Measurements from ENCODE around the gene TIMM50. TPM values are rescaled to one million over a fixed set of nuclear protein-coding genes. Genes with fewer than 3 reads are reported as not detected.

TIMM50 gene
- total RNA-seq, 1 donor from 2014 or later = 82.2 TPM

GRCh38 chr19:39506598-39506943 is 25.9 kb downstream of the TIMM50 start:
- no peak overlapping the region for H3K27ac Mint-ChIP-seq

DNA sequence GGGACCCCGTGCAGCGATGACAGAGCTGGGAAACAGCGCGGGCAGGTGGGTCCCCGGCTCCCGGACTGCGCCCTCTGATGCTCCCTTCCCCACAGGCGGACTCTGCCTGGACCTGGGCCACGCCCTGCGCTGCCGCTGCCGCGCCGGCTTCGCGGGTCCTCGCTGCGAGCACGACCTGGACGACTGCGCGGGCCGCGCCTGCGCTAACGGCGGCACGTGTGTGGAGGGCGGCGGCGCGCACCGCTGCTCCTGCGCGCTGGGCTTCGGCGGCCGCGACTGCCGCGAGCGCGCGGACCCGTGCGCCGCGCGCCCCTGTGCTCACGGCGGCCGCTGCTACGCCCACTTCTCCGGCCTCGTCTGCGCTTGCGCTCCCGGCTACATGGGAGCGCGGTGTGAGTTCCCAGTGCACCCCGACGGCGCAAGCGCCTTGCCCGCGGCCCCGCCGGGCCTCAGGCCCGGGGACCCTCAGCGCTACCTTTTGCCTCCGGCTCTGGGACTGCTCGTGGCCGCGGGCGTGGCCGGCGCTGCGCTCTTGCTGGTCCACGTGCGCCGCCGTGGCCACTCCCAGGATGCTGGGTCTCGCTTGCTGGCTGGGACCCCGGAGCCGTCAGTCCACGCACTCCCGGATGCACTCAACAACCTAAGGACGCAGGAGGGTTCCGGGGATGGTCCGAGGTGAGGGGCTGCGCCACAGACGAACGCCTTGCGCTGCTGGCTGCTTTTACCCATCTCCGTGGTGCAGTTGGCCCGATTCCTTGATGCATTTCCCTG is 26.5 kb downstream of the TIMM50 start:
- Mint-ChIP-seq H3K27me3 (peaks cover 68% of the 10 kb centered on the region), H3K4me3 (peak overlapping the region; percentile 81), H3K36me3 (no peaks in the 10 kb centered on the region), H3K4me1 (ENCODE audit: unreplicated experiment) (no peaks in the 10 kb centered on the region), H3K9me3 (no peaks in the 10 kb centered on the region), H3K27ac (no peak overlapping the region)
- DNase-seq (ENCODE audit: extremely low spot score, unreplicated experiment) = peak; percentile 78
- TF ChIP-seq, protein P1, sequence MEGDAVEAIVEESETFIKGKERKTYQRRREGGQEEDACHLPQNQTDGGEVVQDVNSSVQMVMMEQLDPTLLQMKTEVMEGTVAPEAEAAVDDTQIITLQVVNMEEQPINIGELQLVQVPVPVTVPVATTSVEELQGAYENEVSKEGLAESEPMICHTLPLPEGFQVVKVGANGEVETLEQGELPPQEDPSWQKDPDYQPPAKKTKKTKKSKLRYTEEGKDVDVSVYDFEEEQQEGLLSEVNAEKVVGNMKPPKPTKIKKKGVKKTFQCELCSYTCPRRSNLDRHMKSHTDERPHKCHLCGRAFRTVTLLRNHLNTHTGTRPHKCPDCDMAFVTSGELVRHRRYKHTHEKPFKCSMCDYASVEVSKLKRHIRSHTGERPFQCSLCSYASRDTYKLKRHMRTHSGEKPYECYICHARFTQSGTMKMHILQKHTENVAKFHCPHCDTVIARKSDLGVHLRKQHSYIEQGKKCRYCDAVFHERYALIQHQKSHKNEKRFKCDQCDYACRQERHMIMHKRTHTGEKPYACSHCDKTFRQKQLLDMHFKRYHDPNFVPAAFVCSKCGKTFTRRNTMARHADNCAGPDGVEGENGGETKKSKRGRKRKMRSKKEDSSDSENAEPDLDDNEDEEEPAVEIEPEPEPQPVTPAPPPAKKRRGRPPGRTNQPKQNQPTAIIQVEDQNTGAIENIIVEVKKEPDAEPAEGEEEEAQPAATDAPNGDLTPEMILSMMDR (conservative IDR thresholded peaks at IDR 0.05) = no peak

More at GRCh38 chr19:39506598-39506943, 25.9 kb downstream of the TIMM50 start:
- DNase-seq (ENCODE audit: extremely low spot score, unreplicated experiment) = no peak
- Mint-ChIP-seq H3K9me3 (no peaks in the 10 kb centered on the region), H3K4me1 (ENCODE audit: unreplicated experiment) (no peaks in the 10 kb centered on the region), H3K4me3 (peak overlapping the region; percentile 76), H3K27me3 (peaks cover 70% of the 10 kb centered on the region), H3K36me3 (no peaks in the 10 kb centered on the region)
- TF ChIP-seq, protein P1 (conservative IDR thresholded peaks at IDR 0.05) = no peak

DNA sequence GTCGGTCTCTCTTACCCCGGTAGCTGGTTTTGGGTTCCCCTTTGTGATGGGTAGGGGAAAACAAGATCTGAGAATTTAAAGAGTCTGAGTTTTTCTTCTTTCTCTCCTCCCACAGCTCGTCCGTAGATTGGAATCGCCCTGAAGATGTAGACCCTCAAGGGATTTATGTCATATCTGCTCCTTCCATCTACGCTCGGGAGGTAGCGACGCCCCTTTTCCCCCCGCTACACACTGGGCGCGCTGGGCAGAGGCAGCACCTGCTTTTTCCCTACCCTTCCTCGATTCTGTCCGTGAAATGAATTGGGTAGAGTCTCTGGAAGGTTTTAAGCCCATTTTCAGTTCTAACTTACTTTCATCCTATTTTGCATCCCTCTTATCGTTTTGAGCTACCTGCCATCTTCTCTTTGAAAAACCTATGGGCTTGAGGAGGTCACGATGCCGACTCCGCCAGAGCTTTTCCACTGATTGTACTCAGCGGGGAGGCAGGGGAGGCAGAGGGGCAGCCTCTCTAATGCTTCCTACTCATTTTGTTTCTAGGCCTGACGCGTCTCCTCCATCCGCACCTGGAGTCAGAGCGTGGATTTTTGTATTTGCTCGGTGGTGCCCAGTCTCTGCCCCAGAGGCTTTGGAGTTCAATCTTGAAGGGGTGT is 27.2 kb downstream of the TIMM50 start:
- no peaks in the 10 kb centered on the region for H3K36me3 Mint-ChIP-seq
- H3K27me3 Mint-ChIP-seq = peaks cover 72% of the 10 kb centered on the region
- no peaks in the 10 kb centered on the region for H3K9me3 Mint-ChIP-seq
- DNase-seq (ENCODE audit: extremely low spot score, unreplicated experiment) = no peak
- H3K4me3 Mint-ChIP-seq = peak overlapping the region; percentile 81
- H3K27ac Mint-ChIP-seq = no peak overlapping the region
- TF ChIP-seq, protein P1 (conservative IDR thresholded peaks at IDR 0.05) = no peak
- H3K4me1 Mint-ChIP-seq (ENCODE audit: unreplicated experiment) = no peaks in the 10 kb centered on the region

DNA sequence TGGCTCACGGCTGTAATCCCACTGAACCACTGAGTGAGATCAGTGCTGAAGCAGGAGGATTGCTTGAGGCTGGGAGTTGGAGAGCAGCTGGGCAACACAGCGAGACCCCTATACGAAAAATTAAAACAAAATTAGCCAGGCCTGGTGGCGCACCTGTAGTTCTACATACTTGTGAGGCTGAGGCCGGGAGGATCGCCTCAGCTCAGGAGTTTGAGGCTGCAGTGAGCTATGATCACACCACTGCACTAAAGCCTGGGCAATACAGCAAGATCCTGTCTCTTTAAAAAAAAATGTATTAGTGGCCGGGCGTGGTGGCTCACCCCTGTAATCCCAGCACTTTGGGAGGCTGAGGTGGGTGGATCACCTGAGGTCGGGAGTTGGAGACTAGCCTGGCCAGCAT is 28.0 kb downstream of the TIMM50 start:
- DNase-seq (ENCODE audit: extremely low spot score, unreplicated experiment) = no peak
- Mint-ChIP-seq H3K4me3 (no peak overlapping the region), H3K36me3 (no peaks in the 10 kb centered on the region), H3K27ac (no peak overlapping the region), H3K27me3 (peaks cover 73% of the 10 kb centered on the region), H3K9me3 (no peaks in the 10 kb centered on the region), H3K4me1 (ENCODE audit: unreplicated experiment) (no peaks in the 10 kb centered on the region)
- TF ChIP-seq, protein P1 (conservative IDR thresholded peaks at IDR 0.05) = no peak

DNA sequence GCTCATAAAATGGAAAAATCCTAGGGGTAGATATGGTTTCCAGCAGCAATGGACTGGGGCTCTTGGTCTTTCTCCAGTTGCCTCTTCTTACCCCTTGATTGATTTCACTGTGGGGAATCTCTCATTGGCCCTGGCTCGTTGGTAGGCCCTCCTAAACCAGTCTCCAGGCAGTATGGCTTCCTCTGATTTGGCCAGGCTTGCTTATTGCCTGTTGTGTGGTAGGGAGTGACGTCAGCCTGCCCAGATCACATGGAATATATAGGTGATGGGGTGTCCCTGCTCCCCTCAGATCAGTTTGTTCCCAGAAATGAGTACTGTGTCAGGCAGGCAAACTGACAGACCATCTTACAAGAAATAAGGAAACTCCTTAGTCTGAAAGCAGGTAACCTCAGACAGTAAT is 28.6 kb downstream of the TIMM50 start:
- Mint-ChIP-seq H3K27me3 (peaks cover 73% of the 10 kb centered on the region), H3K4me3 (no peak overlapping the region), H3K27ac (no peak overlapping the region), H3K36me3 (no peaks in the 10 kb centered on the region), H3K4me1 (ENCODE audit: unreplicated experiment) (no peaks in the 10 kb centered on the region), H3K9me3 (no peaks in the 10 kb centered on the region)
- no peak for DNase-seq (ENCODE audit: extremely low spot score, unreplicated experiment)
- TF ChIP-seq, protein P1 (conservative IDR thresholded peaks at IDR 0.05) = no peak

All from type B pancreatic cell (in vitro differentiated cells).